Muscle layer of colon (tissue), 2 donors: ENCODE results near the gene EDN1.

Experiments
- H3K27ac ChIP-seq: one replicate; pipeline ENCODE4 v1.7.0; 2013; ENCODE audit warnings: low read depth, mild to moderate bottlenecking, low read length, moderate library complexity
- H3K27me3 ChIP-seq, 2 donors: one replicate each; pipeline ENCODE4 v1.7.0; 2013; ENCODE audit warnings: low read length in 2 of 2, mild to moderate bottlenecking in 2 of 2; ENCODE audit not compliant: insufficient read depth in 2 of 2, control insufficient read depth in 1 of 2
- H3K36me3 ChIP-seq: one replicate; pipeline ENCODE4 v1.7.0; 2013; ENCODE audit warnings: mild to moderate bottlenecking, low read length; ENCODE audit not compliant: insufficient read depth
- H3K4me1 ChIP-seq: one replicate; pipeline ENCODE4 v1.7.0; 2013; ENCODE audit warnings: mild to moderate bottlenecking, low read length; ENCODE audit not compliant: insufficient read depth
- H3K4me3 ChIP-seq, 2 donors: one replicate each; pipeline ENCODE4 v1.7.0; 2013; ENCODE audit warnings: low read length in 2 of 2, low read depth in 1 of 2, mild to moderate bottlenecking in 1 of 2, moderate library complexity in 1 of 2
- H3K9ac ChIP-seq: one replicate; pipeline ENCODE4 v1.7.0; 2013; ENCODE audit warnings: low read length
- H3K9me3 ChIP-seq: one replicate; pipeline ENCODE4 v1.7.0; 2013; ENCODE audit warnings: mild to moderate bottlenecking, low read length
- donor health status: abdominal sarcoma.
- donor health status: Adenocarcinoma of cecum.

The EDN1 gene

DNA sequence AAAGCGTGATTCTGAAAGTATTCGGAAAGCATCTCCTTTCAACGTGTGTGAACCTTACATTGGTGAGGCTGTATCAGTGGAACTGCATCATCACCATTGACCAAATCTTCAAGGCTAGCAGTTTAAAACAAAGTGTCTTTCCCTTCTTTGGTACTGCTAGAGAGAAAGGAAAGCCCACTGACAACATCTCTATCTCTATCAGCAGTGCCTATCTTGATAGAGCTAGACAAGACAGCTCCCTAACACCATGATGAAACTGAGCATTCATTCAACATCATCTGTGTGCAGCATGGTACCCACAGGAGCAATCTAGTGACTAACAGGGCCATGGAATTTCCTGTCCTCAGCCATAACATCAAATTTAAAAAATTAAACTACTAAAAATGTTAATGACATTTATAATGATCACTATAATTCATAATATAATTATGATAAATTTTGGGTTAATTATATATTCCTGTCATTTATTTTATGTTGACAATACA is 31.5 kb upstream of the EDN1 start:
- Histone ChIP-seq H3K27ac (no peak overlapping the region), H3K9me3 (no peaks in the 10 kb centered on the region), H3K36me3 (no peaks in the 10 kb centered on the region), H3K9ac (no peak overlapping the region), H3K27me3 (no peaks in the 10 kb centered on the region), H3K4me1 (no peaks in the 10 kb centered on the region), H3K4me3 (no peak overlapping the region)

DNA sequence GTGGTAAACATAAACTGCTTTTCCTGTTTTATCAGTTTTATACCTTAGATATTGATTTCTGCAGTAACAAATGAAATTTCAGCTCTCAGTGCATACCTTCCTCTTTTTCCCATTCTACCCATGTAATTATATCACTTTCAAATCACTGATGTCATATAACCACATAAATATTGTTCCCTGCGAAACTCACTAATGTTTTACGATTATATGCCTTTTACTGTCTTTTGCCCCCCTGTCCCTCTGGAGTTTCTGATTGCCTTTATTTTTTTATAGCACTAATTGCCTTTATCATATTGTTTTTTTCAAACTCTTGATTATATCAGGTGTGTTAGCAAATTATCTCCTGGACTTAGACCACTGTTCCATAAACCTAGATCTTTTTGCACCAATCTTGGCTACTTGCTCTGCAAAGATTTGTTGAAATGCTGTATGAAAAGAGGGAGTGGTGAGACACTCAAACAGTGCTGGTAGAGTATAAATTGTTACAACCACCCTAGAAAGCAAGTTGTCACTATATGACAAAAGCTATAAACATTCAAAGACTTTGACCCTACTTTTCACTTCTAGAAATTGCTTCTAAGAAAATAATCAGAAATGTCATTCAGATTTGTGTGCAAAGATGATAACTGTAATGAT is 29.6 kb upstream of the EDN1 start:
- Histone ChIP-seq H3K27ac (no peak overlapping the region), H3K4me3 (no peak overlapping the region), H3K4me1 (no peaks in the 10 kb centered on the region)

DNA sequence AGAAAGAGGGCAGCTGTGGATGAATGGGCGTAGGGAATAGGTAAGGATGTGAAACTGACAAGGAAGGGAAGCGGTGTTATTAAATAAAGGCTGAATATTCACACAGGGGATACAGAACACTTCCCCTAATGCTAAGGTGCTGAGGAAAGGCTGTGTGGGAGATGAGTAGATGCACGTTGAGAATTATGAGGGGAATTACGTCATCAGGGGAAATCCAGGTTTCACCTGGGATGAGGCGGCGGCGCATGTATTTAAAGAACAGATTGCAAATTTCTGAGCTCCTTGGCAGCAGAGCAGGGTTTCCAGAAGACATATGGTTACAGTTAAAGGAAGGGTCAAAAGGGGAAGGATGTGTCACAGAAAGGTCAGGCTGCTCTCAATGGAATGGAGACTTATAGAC is 28.7 kb upstream of the EDN1 start:
- Histone ChIP-seq H3K9ac (no peak overlapping the region), H3K27ac (no peak overlapping the region)

More for the DNA sequence above, 29.6 kb upstream of the EDN1 start:
- H3K9me3 ChIP-seq, result no peaks in the 10 kb centered on the region
- H3K36me3 ChIP-seq, result no peaks in the 10 kb centered on the region
- H3K27me3 ChIP-seq, result no peaks in the 10 kb centered on the region
- H3K9ac ChIP-seq, result no peak overlapping the region

DNA sequence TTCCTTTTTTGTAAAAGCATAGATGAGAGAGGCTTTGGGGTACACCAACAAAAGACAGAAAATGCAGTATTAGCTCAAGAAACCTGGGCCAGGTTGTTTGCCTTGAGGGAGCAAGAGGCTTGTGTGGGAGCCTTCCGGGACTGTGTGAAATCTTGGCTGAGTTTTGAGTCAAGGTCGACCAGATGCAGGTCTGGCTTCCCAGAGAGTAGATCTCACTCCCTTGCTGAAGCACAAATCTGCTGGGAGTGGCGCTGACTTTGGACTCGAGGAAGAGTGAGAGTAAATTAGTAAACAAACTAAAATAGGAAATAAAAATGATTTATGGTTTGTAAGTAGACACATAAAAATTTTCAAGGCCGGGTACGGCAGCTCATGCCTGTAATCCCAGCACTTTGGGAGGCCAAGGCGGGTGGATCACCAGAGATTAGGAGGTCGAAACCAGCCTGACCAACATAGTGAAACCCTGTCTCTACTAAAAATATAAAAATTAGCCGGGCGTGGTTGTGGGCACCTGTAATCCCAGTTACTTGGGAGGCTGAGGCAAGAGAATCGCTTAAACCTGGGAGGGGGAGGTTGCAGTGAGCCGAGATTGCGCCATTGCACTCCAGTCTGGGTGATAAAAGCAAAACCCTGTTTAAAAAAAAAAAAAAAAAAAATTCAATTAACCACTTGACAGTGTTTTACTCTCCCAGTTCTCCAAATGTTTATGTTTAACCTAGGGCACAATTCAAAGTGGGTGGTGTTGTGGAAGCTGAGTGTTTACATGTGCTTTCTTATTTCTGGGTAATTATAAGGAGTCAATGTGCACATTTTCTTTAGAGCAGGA is 27.7 kb upstream of the EDN1 start:
- H3K4me1 ChIP-seq, result no peaks in the 10 kb centered on the region
- H3K27ac ChIP-seq, result no peak overlapping the region
- H3K27me3 ChIP-seq, result no peaks in the 10 kb centered on the region
- H3K9me3 ChIP-seq, result no peaks in the 10 kb centered on the region
- no peak overlapping the region for H3K4me3 ChIP-seq
- no peak overlapping the region for H3K9ac ChIP-seq
- H3K36me3 ChIP-seq, result no peaks in the 10 kb centered on the region

More for the DNA sequence above, 28.7 kb upstream of the EDN1 start:
- Histone ChIP-seq H3K27me3 (no peaks in the 10 kb centered on the region), H3K4me3 (no peak overlapping the region), H3K4me1 (no peaks in the 10 kb centered on the region), H3K36me3 (no peaks in the 10 kb centered on the region), H3K9me3 (no peaks in the 10 kb centered on the region)

DNA sequence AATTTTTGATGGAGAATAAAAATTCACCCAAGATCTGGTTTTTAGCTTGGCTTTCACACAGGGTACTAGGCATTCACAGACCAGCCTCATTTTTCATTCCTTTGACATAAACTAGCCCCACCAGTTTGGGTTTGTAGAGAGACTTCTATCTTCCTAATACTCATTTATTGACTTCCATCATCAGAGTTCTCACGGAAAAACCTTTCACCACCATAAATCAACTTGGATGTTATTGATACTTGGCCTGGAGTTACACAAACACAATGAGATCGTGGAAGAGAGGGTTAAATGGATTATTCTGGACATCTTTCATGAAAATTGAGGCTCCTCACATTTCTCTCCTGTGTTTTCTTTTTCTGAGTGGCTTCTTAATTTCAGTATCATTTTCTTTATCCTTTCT is 26.8 kb upstream of the EDN1 start:
- Histone ChIP-seq H3K36me3 (no peaks in the 10 kb centered on the region), H3K27ac (no peak overlapping the region), H3K9me3 (no peaks in the 10 kb centered on the region)

DNA sequence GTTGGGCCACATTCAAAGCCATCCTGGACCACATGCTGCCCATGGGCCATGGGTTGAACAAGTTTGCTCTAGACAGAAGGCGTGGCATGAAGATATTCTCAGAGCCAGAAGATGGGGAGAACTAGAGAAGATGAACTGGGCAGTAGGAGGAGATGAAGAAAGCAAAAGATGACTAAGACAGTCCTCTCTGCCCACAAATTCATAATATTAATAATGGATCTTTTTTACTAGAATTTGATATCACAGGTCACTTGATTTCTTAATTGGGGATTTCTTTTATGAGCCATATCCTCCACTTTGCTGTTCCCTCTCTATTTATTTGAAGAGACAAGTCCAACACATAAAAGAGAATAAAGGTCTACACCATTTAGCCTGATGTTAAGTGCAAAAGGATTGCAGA is 25.5 kb upstream of the EDN1 start:
- Histone ChIP-seq H3K4me3 (no peak overlapping the region), H3K27ac (no peak overlapping the region), H3K9ac (no peak overlapping the region)

More for the DNA sequence above, 26.8 kb upstream of the EDN1 start:
- Histone ChIP-seq H3K27me3 (no peaks in the 10 kb centered on the region), H3K4me1 (no peaks in the 10 kb centered on the region), H3K4me3 (no peak overlapping the region), H3K9ac (no peak overlapping the region)

DNA sequence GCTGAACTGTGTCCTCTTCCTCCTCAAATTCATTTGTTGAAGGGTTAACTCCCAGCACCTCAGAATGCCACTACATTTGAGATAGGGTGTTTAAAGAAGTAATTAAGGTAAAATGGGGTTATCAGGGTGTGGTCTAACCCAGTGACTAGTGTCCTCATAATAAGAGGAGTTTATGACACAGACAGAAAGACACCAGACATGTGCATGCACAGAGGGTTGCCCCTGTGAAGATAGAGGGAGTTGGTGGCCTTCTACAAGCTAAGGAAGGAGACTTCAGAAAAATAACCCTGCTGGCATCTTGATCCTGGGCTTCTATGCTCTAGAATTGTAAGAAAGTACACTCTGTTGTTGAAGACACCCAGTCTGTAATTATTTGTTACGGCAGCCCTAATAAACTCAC is 24.9 kb upstream of the EDN1 start:
- H3K9ac ChIP-seq, result no peak overlapping the region
- H3K4me3 ChIP-seq, result no peak overlapping the region
- no peaks in the 10 kb centered on the region for H3K9me3 ChIP-seq
- no peaks in the 10 kb centered on the region for H3K27me3 ChIP-seq
- H3K4me1 ChIP-seq, result no peaks in the 10 kb centered on the region
- no peak overlapping the region for H3K27ac ChIP-seq
- no peaks in the 10 kb centered on the region for H3K36me3 ChIP-seq

More for the DNA sequence above, 25.5 kb upstream of the EDN1 start:
- Histone ChIP-seq H3K27me3 (no peaks in the 10 kb centered on the region), H3K9me3 (no peaks in the 10 kb centered on the region), H3K4me1 (no peaks in the 10 kb centered on the region), H3K36me3 (no peaks in the 10 kb centered on the region)

DNA sequence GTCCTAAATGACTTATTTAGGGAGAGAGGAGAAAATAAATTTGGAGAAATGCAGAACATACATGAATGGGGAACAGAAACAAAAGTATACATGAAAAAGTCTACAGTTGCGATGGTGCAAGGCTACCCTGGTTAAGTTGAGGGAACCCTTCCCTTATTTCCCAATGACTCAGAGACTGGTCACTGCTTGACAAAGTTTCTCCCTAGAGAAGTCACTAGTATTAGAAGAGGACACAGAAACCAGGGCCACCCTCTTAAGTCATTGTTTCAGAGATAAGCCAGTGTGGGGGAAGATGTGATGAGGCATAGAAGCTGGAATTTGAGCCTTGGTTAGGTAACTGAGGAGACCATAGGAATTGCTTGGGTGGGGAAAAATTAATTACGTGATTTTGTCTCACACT is 24.4 kb upstream of the EDN1 start:
- Histone ChIP-seq H3K27ac (no peak overlapping the region), H3K4me3 (no peak overlapping the region), H3K9me3 (no peaks in the 10 kb centered on the region), H3K27me3 (no peaks in the 10 kb centered on the region), H3K4me1 (no peaks in the 10 kb centered on the region), H3K36me3 (no peaks in the 10 kb centered on the region), H3K9ac (no peak overlapping the region)

DNA sequence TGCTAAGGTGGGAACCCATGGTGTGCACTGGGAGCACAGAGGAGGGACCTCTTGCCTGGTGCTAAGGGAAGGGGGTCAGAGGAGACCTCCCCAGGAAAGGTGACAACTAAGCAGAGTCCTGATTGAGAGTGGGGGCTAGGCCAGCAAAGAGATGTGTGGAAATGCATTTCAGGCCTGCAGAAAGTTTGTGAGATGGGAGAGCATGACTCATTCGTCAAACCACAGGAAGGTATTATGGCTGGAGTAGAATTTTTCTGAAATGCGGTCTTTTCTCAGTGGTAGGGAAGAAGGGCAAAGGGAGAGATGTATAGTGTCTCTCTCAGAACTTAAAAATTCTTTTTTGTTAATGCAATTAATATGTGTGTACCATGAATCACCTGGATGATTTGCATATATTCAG is 23.6 kb upstream of the EDN1 start:
- Histone ChIP-seq H3K4me1 (no peaks in the 10 kb centered on the region), H3K36me3 (no peaks in the 10 kb centered on the region), H3K27ac (no peak overlapping the region), H3K4me3 (no peak overlapping the region), H3K9me3 (no peaks in the 10 kb centered on the region), H3K9ac (no peak overlapping the region), H3K27me3 (no peaks in the 10 kb centered on the region)

DNA sequence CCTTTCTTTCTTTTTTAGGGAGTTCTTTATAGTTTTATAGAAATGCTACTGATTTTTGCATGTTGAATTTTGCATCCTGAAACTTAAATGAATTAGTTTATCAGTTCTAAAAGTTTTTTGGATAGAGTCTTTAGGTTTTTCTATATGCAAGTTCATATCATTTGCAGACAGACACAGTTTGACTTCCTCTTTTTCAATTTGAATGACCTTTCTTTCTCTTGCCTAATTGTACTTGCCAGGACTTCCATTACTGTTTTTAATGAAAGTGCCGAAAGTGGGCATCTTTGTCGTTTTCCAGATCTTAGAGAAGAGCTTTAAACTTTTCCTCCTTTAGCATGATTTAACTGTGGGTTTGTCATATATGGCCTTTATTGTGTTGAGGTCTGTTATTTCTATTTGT is 21.1 kb upstream of the EDN1 start:
- no peak overlapping the region for H3K27ac ChIP-seq
- H3K4me3 ChIP-seq, result no peak overlapping the region
- no peak overlapping the region for H3K9ac ChIP-seq
- H3K27me3 ChIP-seq, result no peaks in the 10 kb centered on the region
- H3K36me3 ChIP-seq, result no peaks in the 10 kb centered on the region
- no peaks in the 10 kb centered on the region for H3K9me3 ChIP-seq
- no peaks in the 10 kb centered on the region for H3K4me1 ChIP-seq

DNA sequence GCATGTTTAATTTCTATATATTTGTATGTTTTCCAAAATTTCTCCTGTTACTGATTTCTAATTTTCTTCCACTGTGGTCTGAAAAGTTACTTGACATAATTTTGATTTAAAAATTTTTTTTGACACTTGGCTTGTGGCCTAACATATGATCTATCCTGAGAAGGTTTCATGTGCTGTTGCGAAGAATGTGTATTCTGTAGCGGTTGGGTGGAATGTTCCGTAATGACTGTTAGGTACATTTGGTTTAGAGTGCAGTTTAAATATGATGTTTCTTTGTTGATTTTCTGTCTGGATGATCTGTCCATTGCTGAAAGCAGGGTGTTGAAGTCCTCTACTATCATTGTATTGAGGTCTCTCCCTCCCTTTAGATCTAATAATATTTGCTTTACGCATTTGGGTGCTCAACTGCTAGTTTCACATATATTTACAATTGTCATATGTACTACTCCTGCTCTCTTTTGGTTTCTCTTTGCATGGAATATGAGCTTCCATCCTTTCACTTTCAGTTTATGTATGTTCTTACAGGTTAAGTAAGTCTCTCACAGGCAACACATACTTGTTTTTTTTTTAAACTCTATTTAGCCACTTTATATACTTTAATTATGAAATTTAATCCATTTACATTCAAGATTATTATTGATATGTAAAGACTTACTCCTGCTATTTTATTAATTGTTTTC is 19.5 kb upstream of the EDN1 start:
- Histone ChIP-seq H3K9me3 (no peaks in the 10 kb centered on the region), H3K27me3 (no peaks in the 10 kb centered on the region), H3K27ac (no peak overlapping the region), H3K9ac (no peak overlapping the region), H3K36me3 (no peaks in the 10 kb centered on the region), H3K4me3 (no peak overlapping the region), H3K4me1 (no peaks in the 10 kb centered on the region)
